ENCODE measurements around the gene CD6. TPM values are rescaled to one million over a fixed set of nuclear protein-coding genes. Genes with fewer than 3 reads are reported as not detected.

The CD6 gene
- total and polyA plus RNA-seq, 10 of the 15 experiments (the other 5 are each of a cell fraction or from before 2014, with no cell fraction given): 0.37 to 17.6 (median 6.2) TPM

GRCh38 chr11:60977836-60978235 is 6.4 kb downstream of the CD6 start (continued):
- TF ChIP-seq BCLAF1 (IDR thresholded peaks at IDR 0.05) (no peak), RCOR1 (conservative IDR thresholded peaks at IDR 0.05; ENCODE audit: low read depth, low read length) (no peak), ZZZ3 (IDR thresholded peaks at IDR 0.05; ENCODE audit: control insufficient read depth, insufficient read length, low read depth) (no peak)

- FAIRE-seq: no peak
- Histone ChIP-seq H3K4me3 (no peak overlapping the region), H3K36me3 (ENCODE audit: control insufficient read depth in 2 of 2, insufficient read depth in 2 of 2, low read length in 1 of 2) (no peaks in the 10 kb centered on the region), H3K27me3 (replicated peaks in 1 of 2; ENCODE audit: control insufficient read depth in 2 of 2, insufficient read depth in 2 of 2, low read length in 1 of 2) (no peaks in the 10 kb centered on the region), H3K4me2 (ENCODE audit: control insufficient read depth, insufficient read depth) (no peak overlapping the region), H4K20me1 (ENCODE audit: control insufficient read depth, insufficient read depth) (no peaks in the 10 kb centered on the region), H3K9me3 (replicated peaks; ENCODE audit: control insufficient read depth, insufficient read depth, low read length) (no peaks in the 10 kb centered on the region), H3K4me1 (ENCODE audit: control insufficient read depth, insufficient read depth, low read length) (no peaks in the 10 kb centered on the region), H3K27ac (ENCODE audit: control insufficient read depth, insufficient read depth) (no peak overlapping the region), H3K9ac (ENCODE audit: control insufficient read depth, insufficient read depth, low read length) (no peak overlapping the region), H2AFZ (ENCODE audit: control insufficient read depth, low read depth, low read length) (no peak overlapping the region), H3K79me2 (ENCODE audit: control insufficient read depth, insufficient read depth, low read length) (no peaks in the 10 kb centered on the region)
- peak; percentile 71 for ATAC-seq
- POLR2A ChIA-PET: interaction anchor here (0.9 kb wide), 1 partner anchor 63 kb away, joined by 3 read pairs; no protein-coding TSS in a partner anchor
- intact Hi-C loops (cut with micrococcal nuclease; ENCODE audit: unreplicated experiment) (no loop called here), in situ Hi-C loops (cut with MboI) (no loop called here)
- CTCF ChIA-PET: interaction anchor here (0.6 to 4.7 kb wide), 7 partner anchors 8 to 209 kb away, joined by 3 to 21 read pairs (median 5); partner anchors contain the start of gene CD6
- WGBS (ENCODE audit: insufficient coverage, insufficient replicate concordance, low lambda C conversion rate, missing lambda C conversion rate): 23% methylated on average over 10 of the region's 10 CpGs
- SMC1A ChIA-PET (ENCODE audit: uncharacterized antibody, unreplicated experiment): interaction anchor here (0.9 to 2.3 kb wide), 9 partner anchors 7 to 205 kb away, joined by 3 to 8 read pairs (median 3); no protein-coding TSS in a partner anchor
- RAD21 ChIA-PET (ENCODE audit: unreplicated experiment): interaction anchor here (0.8 to 2.4 kb wide), 5 partner anchors 9 to 82 kb away, joined by 3 to 11 read pairs (median 6); no protein-coding TSS in a partner anchor
- DNase-seq (ENCODE audit: low read depth, low spot score): peak; percentile 21
- no TSS peak for BruUV-seq (replicated peaks)
- TF ChIP-seq CREB1 (IDR thresholded peaks at IDR 0.05; ENCODE audit: low read depth) (0 out of 2 replicates have a peak, but pooled peaks have one; percentile 18), DPF2 (IDR thresholded peaks at IDR 0.05) (peak; percentile 38; the same call in 1 of the 2 replicates), IKZF1 (conservative IDR thresholded peaks at IDR 0.05) (peak; percentile 74), BCLAF1 (IDR thresholded peaks at IDR 0.05) (no peak), BMI1 (IDR thresholded peaks at IDR 0.05; ENCODE audit: borderline replicate concordance) (no peak), NR2F1 (conservative IDR thresholded peaks at IDR 0.05) (peak; percentile 33; the same call in 1 of the 2 replicates), RUNX3 (IDR thresholded peaks at IDR 0.05; ENCODE audit: low read length) (peak; percentile 79), POLR2AphosphoS2 (IDR thresholded peaks at IDR 0.05; ENCODE audit: low read depth, low read length) (no peak), SMC3 (IDR thresholded peaks at IDR 0.05; ENCODE audit: borderline replicate concordance, low read length) (no peak), NFIC (IDR thresholded peaks at IDR 0.05; ENCODE audit: low read depth, low read length) (peak; percentile 50; the same call in 1 of the 2 replicates), RCOR1 (conservative IDR thresholded peaks at IDR 0.05; ENCODE audit: low read depth, low read length) (no peak), USF2 (IDR thresholded peaks at IDR 0.05; ENCODE audit: borderline replicate concordance, low read depth, low read length) (no peak), ATF7 (IDR thresholded peaks at IDR 0.05; ENCODE audit: low read depth) (peak; percentile 61; the same call in 1 of the 2 replicates), IKZF2 (IDR thresholded peaks at IDR 0.05) (peak; percentile 49 to 60; a peak in 2 of 4 replicates)
These were observed 7.3 kb downstream of the CD6 start for GRCh38 chr11:60978546-60979380.
